Naive thymus-derived CD4-positive, alpha-beta T cell (primary cell): ENCODE results near the gene DLGAP3. TPM values are rescaled to one million over a fixed set of nuclear protein-coding genes. Genes with fewer than 3 reads are reported as not detected.
A peak's percentile ranks its signal among the peaks of the same experiment; 100 is the strongest.

ENCODE experiments used
- ATAC-seq: fragments of 150-1000 bp; cut with Tn5 transposase; 2 replicates; pipeline ENCODE4 v1.10.0; 2021; ENCODE audit warnings: mild to moderate bottlenecking, moderate library complexity
- CTCF ChIA-PET: fragments of 350-600 bp; sonication (Branson Sonifier 250); formaldehyde crosslinking; loops from one replicate; lab custom pipeline; 2021; ENCODE audit warnings: antibody characterized with exemption; lab: Charles Lee
- POLR2A ChIA-PET: fragments of 350-600 bp; sonication (Branson Sonifier 250); formaldehyde crosslinking; loops from one replicate; lab custom pipeline; 2021; ENCODE audit warnings: antibody characterized with exemption, inconsistent platforms; lab: Charles Lee
- DNase-seq, 9 donors: peaks; one replicate each; pipeline versions ENCODE4 v3.0.0 to v3.0.0-alpha.2; 2020 to 2022; ENCODE audit warnings: mixed read lengths in 1 of 9
- H3K27ac ChIP-seq: one replicate; pipeline ENCODE4 v1.7.0; 2013; ENCODE audit warnings: mild to moderate bottlenecking, low read depth, low read length, moderate library complexity
- H3K27me3 ChIP-seq, 2 donors: one replicate each; pipeline ENCODE4 v1.7.0; 2013; ENCODE audit warnings: low read length in 2 of 2, mild to moderate bottlenecking in 2 of 2, moderate library complexity in 2 of 2; ENCODE audit not compliant: control insufficient read depth in 2 of 2, insufficient read depth in 2 of 2
- H3K36me3 ChIP-seq, 3 experiments: 1 replicate in 2 of 3; 2 replicates in 1 of 3; pipeline ENCODE4 v1.7.0; 2013; ENCODE audit warnings: low read length in 3 of 3, mild to moderate bottlenecking in 3 of 3, moderate library complexity in 1 of 3; ENCODE audit not compliant: insufficient read depth in 3 of 3, control insufficient read depth in 2 of 3
- H3K4me1 ChIP-seq, 2 donors: one replicate each; pipeline ENCODE4 v1.7.0; 2013; ENCODE audit warnings: low read length in 2 of 2, mild to moderate bottlenecking in 2 of 2, moderate library complexity in 1 of 2; ENCODE audit not compliant: control insufficient read depth in 2 of 2, insufficient read depth in 2 of 2
- H3K4me3 ChIP-seq: 2 replicates; pipeline ENCODE4 v1.7.0; 2013; ENCODE audit warnings: mild to moderate bottlenecking, low read length
- H3K9me3 ChIP-seq, 3 experiments: 1 replicate in 2 of 3; 2 replicates in 1 of 3; pipeline ENCODE4 v1.7.0; 2013; ENCODE audit warnings: low read length in 3 of 3; ENCODE audit not compliant: control insufficient read depth in 2 of 3
- H3K27ac Mint-ChIP-seq, 9 donors: one replicate each; pipeline ENCODE4 v1.8.0; 2020 to 2022; ENCODE audit warnings: mixed read lengths in 9 of 9, mild to moderate bottlenecking in 8 of 9, moderate library complexity in 5 of 9, inconsistent platforms in 2 of 9
- H3K27me3 Mint-ChIP-seq, 5 donors: one replicate each; pipeline ENCODE4 v1.8.0; 2021 to 2022; ENCODE audit warnings: mixed read lengths in 5 of 5, mild to moderate bottlenecking in 1 of 5
- H3K36me3 Mint-ChIP-seq, 5 donors: one replicate each; pipeline ENCODE4 v1.8.0; 2020 to 2022; ENCODE audit warnings: mixed read lengths in 5 of 5, mild to moderate bottlenecking in 3 of 5, inconsistent platforms in 1 of 5
- H3K4me1 Mint-ChIP-seq, 7 donors: one replicate each; pipeline ENCODE4 v1.8.0; 2020 to 2022; ENCODE audit warnings: mixed read lengths in 7 of 7, mild to moderate bottlenecking in 3 of 7, inconsistent platforms in 1 of 7
- H3K4me3 Mint-ChIP-seq, 10 donors: one replicate each; pipeline ENCODE4 v1.8.0; 2020 to 2022; ENCODE audit warnings: mild to moderate bottlenecking in 10 of 10, mixed read lengths in 10 of 10, moderate library complexity in 6 of 10, inconsistent platforms in 2 of 10
- H3K9me3 Mint-ChIP-seq, 11 donors: one replicate each; pipeline ENCODE4 v1.8.0; 2020 to 2022; ENCODE audit warnings: mixed read lengths in 11 of 11, mild to moderate bottlenecking in 4 of 11, inconsistent platforms in 1 of 11, moderate library complexity in 1 of 11
- intact Hi-C, 2 donors: fragments of 100-400 bp; cut with micrococcal nuclease; formaldehyde crosslinking; loops; one replicate each; pipeline ENCODE4 v1.15.1; 2023
- polyA plus RNA-seq, 2 donors: library from polyadenylated mRNA; unstranded; fragments of 300-500 nt; fragmentation: Illumina TruSeq; gene quantifications; one replicate each; pipeline ENCODE4 v1.2.3, GENCODE V29; 2021
- total RNA-seq, 6 experiments: library from RNA in 5 of 6; stranded (reverse) in 5 of 6; gene quantifications; 1 replicate in 5 of 6; 2 replicates in 1 of 6; pipeline ENCODE4 v1.2.3 and lab custom pipeline; 2021 to 2026

Gene DLGAP3
- total and polyA plus RNA-seq, 7 experiments from 2014 or later: 0.13 to 1.4 (median 1.2) TPM; not detected in 1

- H3K4me1 ChIP-seq: no peaks in the 10 kb centered on the region
- Mint-ChIP-seq H3K9me3 (peaks cover 0 to 7% (median 0%) of the 10 kb centered on the region in 11 donors), H3K27ac (no peak overlapping the region), H3K4me1 (peaks cover 0 to 7% (median 6%) of the 10 kb centered on the region in 7 donors), H3K4me3 (no peak overlapping the region), H3K36me3 (no peaks in the 10 kb centered on the region), H3K27me3 (peaks cover 45 to 63% (median 56%) of the 10 kb centered on the region in 5 donors)
- no peaks in the 10 kb centered on the region for H3K27me3 ChIP-seq
- no peak overlapping the region for H3K27ac ChIP-seq
- ChIA-PET POLR2A (no interaction called here), CTCF (no interaction called here)
- H3K9me3 ChIP-seq: no peaks in the 10 kb centered on the region
- DNase-seq (no peak), ATAC-seq (no peak)
- H3K4me3 ChIP-seq: no peak overlapping the region
- intact Hi-C loops: no loop called here
- no peaks in the 10 kb centered on the region for H3K36me3 ChIP-seq
Measured at GRCh38 chr1:34876406-34876805, 53.0 kb downstream of the DLGAP3 start.

- no peaks in the 10 kb centered on the region for H3K27me3 ChIP-seq
- Mint-ChIP-seq H3K36me3 (no peaks in the 10 kb centered on the region), H3K27ac (no peak overlapping the region), H3K9me3 (peaks cover 0 to 2% (median 0%) of the 10 kb centered on the region in 11 donors), H3K4me3 (no peak overlapping the region), H3K4me1 (peaks cover 2 to 17% (median 12%) of the 10 kb centered on the region in 7 donors), H3K27me3 (peaks cover 39 to 57% (median 49%) of the 10 kb centered on the region in 5 donors)
- no peaks in the 10 kb centered on the region for H3K9me3 ChIP-seq
- no peak overlapping the region for H3K4me3 ChIP-seq
- no peaks in the 10 kb centered on the region for H3K4me1 ChIP-seq
- intact Hi-C loops: no loop called here
- no peaks in the 10 kb centered on the region for H3K36me3 ChIP-seq
- no peak for DNase-seq
- ChIA-PET POLR2A (no interaction called here), CTCF (no interaction called here)
- ATAC-seq: no peak
- no peak overlapping the region for H3K27ac ChIP-seq
Measured at GRCh38 chr1:34874296-34874952, 55.0 kb downstream of the DLGAP3 start.

- Mint-ChIP-seq H3K27ac (peak overlapping the region in 1 of 9 donors; percentile 23), H3K36me3 (no peaks in the 10 kb centered on the region), H3K4me3 (no peak overlapping the region), H3K4me1 (peaks cover 3 to 25% (median 21%) of the 10 kb centered on the region in 7 donors), H3K9me3 (peaks cover 0 to 2% (median 0%) of the 10 kb centered on the region in 11 donors), H3K27me3 (peaks cover 33 to 52% (median 42%) of the 10 kb centered on the region in 5 donors)
- DNase-seq (no peak), ATAC-seq (no peak)
- Histone ChIP-seq H3K9me3 (no peaks in the 10 kb centered on the region), H3K27ac (no peak overlapping the region), H3K4me1 (no peaks in the 10 kb centered on the region), H3K4me3 (no peak overlapping the region), H3K36me3 (no peaks in the 10 kb centered on the region), H3K27me3 (no peaks in the 10 kb centered on the region)
- ChIA-PET POLR2A (interaction anchor here (0.6 kb wide), 1 partner anchor 18 kb away, joined by 4 read pairs; no protein-coding TSS in a partner anchor), CTCF (interaction anchor here (0.6 kb wide), 1 partner anchor 672 kb away, joined by 4 read pairs; no protein-coding TSS in a partner anchor)
- intact Hi-C loops: no loop called here
Measured at GRCh38 chr1:34872133-34872503, 57.3 kb downstream of the DLGAP3 start.

GRCh38 chr1:34871443-34872132, 57.9 kb downstream of the DLGAP3 start:
- Mint-ChIP-seq H3K4me3 (peak overlapping the region in 8 of 10 donors; percentile 31 to 78 (median 67)), H3K27ac (peak overlapping the region in 6 of 9 donors; percentile 33 to 94 (median 88)), H3K36me3 (no peaks in the 10 kb centered on the region), H3K4me1 (peaks cover 3 to 25% (median 22%) of the 10 kb centered on the region in 7 donors), H3K27me3 (peaks cover 28 to 46% (median 37%) of the 10 kb centered on the region in 5 donors), H3K9me3 (peaks cover 0 to 2% (median 0%) of the 10 kb centered on the region in 11 donors)
- Histone ChIP-seq H3K27me3 (no peaks in the 10 kb centered on the region), H3K9me3 (no peaks in the 10 kb centered on the region), H3K4me3 (no peak overlapping the region), H3K4me1 (peaks cover 0 to 5% of the 10 kb centered on the region in 2 donors), H3K36me3 (no peaks in the 10 kb centered on the region), H3K27ac (no peak overlapping the region)
- CTCF ChIA-PET: interaction anchor here (0.6 kb wide), 1 partner anchor 672 kb away, joined by 4 read pairs; no protein-coding TSS in a partner anchor
- ATAC-seq (no peak), DNase-seq (peak in 2 of 9 donors; percentile 24 to 39)
- intact Hi-C loops: no loop called here
- POLR2A ChIA-PET: interaction anchor here (0.6 kb wide), 1 partner anchor 17 kb away, joined by 4 read pairs; no protein-coding TSS in a partner anchor

DNA sequence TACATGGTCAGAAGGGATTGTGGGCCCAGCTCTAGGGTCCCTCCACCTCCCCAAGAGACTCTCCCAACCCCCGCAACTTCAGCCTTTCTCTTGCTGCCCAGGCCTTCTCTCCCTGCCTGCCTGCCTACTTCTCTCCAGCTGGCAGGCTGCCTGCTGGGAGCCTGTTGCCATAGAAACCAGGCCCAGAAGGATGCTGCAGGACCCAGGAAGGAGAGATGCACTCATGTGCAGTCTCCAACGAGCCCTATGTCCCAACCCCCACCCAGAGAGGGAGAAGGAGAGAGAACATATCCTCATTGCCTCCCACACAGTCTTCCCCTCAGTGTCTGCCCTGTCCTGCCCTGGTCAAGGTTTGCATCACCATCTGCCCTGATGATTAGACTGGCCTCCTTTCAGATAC, 59.1 kb downstream of the DLGAP3 start:
- peaks cover 0 to 2% (median 0%) of the 10 kb centered on the region in 11 donors for H3K9me3 Mint-ChIP-seq
- no peaks in the 10 kb centered on the region for H3K36me3 Mint-ChIP-seq
- CTCF ChIA-PET: no interaction called here
- Histone ChIP-seq H3K9me3 (no peaks in the 10 kb centered on the region), H3K27me3 (no peaks in the 10 kb centered on the region), H3K27ac (no peak overlapping the region), H3K4me1 (peaks cover 0 to 7% of the 10 kb centered on the region in 2 donors), H3K4me3 (no peak overlapping the region), H3K36me3 (no peaks in the 10 kb centered on the region)
- H3K27ac Mint-ChIP-seq: peak overlapping the region in 1 of 9 donors; percentile 87
- DNase-seq (no peak), ATAC-seq (no peak)
- POLR2A ChIA-PET: no interaction called here
- intact Hi-C loops: no loop called here
- peaks cover 3 to 30% (median 22%) of the 10 kb centered on the region in 7 donors for H3K4me1 Mint-ChIP-seq
- H3K4me3 Mint-ChIP-seq: peak overlapping the region in 1 of 10 donors; percentile 68
- peaks cover 20 to 36% (median 26%) of the 10 kb centered on the region in 5 donors for H3K27me3 Mint-ChIP-seq

DNA sequence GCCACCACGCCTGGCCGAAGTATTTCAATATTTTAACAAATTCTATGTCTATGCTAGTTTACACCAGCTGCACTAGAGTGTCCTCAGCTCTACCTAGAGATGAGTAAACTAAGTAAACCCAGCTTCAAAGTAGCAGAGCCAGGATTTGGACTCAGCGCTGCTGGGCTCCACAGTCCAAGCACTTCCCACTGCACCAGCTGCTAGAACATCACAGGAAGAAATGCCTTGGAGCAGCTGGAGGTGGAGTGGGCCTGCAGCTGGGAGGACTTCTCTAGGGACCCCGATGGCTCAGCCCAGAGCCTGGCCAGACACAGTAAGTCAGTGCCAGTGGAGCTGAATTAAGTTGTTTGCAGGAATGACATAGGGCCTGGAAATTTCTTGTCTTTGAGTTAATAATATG, 59.7 kb downstream of the DLGAP3 start:
- DNase-seq (no peak), ATAC-seq (no peak)
- no peaks in the 10 kb centered on the region for H3K9me3 ChIP-seq
- peaks cover 5 to 34% (median 27%) of the 10 kb centered on the region in 7 donors for H3K4me1 Mint-ChIP-seq
- no peak overlapping the region for H3K27ac Mint-ChIP-seq
- ChIA-PET CTCF (interaction anchor here (1.4 kb wide), 1 partner anchor 83 kb away, joined by 5 read pairs; no protein-coding TSS in a partner anchor), POLR2A (no interaction called here)
- no peak overlapping the region for H3K4me3 Mint-ChIP-seq
- peaks cover 20 to 34% (median 23%) of the 10 kb centered on the region in 5 donors for H3K27me3 Mint-ChIP-seq
- H3K36me3 Mint-ChIP-seq: no peaks in the 10 kb centered on the region
- no peak overlapping the region for H3K27ac ChIP-seq
- peaks cover 0 to 2% (median 0%) of the 10 kb centered on the region in 11 donors for H3K9me3 Mint-ChIP-seq
- intact Hi-C loops: no loop called here
- no peaks in the 10 kb centered on the region for H3K36me3 ChIP-seq
- H3K4me1 ChIP-seq: peaks cover under 1 to 7% of the 10 kb centered on the region in 2 donors
- no peaks in the 10 kb centered on the region for H3K27me3 ChIP-seq
- no peak overlapping the region for H3K4me3 ChIP-seq
